Left cardiac atrium (tissue), 4 donors: ENCODE data around the gene RABEP2. TPM values are rescaled to one million over a fixed set of nuclear protein-coding genes. Genes with fewer than 3 reads are reported as not detected.
A peak's percentile ranks its signal among the peaks of the same experiment; 100 is the strongest.
"Not testable (repeated sequence)": the region's sequence is repeated elsewhere in the genome, so short reads cannot be mapped to it uniquely, and the experiment has no call there.

Experiments
- ATAC-seq, 2 donors: fragments of 200-7000 bp; cut with Tn5 transposase; one replicate each; pipeline ENCODE4 v1.9.1; 2020; ENCODE audit warnings: mild to moderate bottlenecking in 2 of 2, moderate library complexity in 2 of 2
- DNase-seq: peaks from one replicate; pipeline ENCODE4 v3.0.0-alpha.2; 2020
- intact Hi-C, 2 donors: fragments of 100-400 bp; cut with DNase I; formaldehyde crosslinking; loops; one replicate each; pipeline versions ENCODE4 v1.14.1 to v1.15.1; 2022 to 2023
- total RNA-seq, 2 donors: library from RNA; stranded (reverse); fragmentation: NEBNext Ultra II Directional; extraction: Animal tissue kit (Norgen Biotek cat#: 25700); gene quantifications; one replicate each; pipeline ENCODE4 v1.2.1, GENCODE V29; 2021
- donor health status: DM: no; HTN: yes; CAD: no.
- donor health status: DM: no; HTN: yes; CAD: no; lungs with severe emphysema.
- donor health status: DM: yes; HTN: yes; CAD: no.
- donor health status: Dilated cardiomyopathy.

RABEP2 gene
- total RNA-seq, 2 donors from 2014 or later: 14.7 to 21.0 TPM

GRCh38 chr16:28935924-28936783 lies 11.1 kb upstream of the RABEP2 start:
- intact Hi-C loops: no loop called here

GRCh38 chr16:28935346-28935745 lies 10.3 kb upstream of the RABEP2 start:
- DNase-seq (no peak), ATAC-seq (no peak)
- intact Hi-C loops: no loop called here

More at GRCh38 chr16:28935924-28936783, 11.1 kb upstream of the RABEP2 start:
- DNase-seq (peak; percentile 86), ATAC-seq (peak; percentile 94 to 99)

GRCh38 chr16:28933171-28933570 lies 8.1 kb upstream of the RABEP2 start:
- intact Hi-C loops: no loop called here
- no peak for DNase-seq

GRCh38 chr16:28932339-28933141 lies 7.5 kb upstream of the RABEP2 start:
- ATAC-seq (no peak), DNase-seq (no peak)
- intact Hi-C loops: no loop called here

More at GRCh38 chr16:28933171-28933570, 8.1 kb upstream of the RABEP2 start:
- ATAC-seq: no peak

GRCh38 chr16:28931801-28932225 lies 6.8 kb upstream of the RABEP2 start, which contains the start of gene CD19:
Gene CD19, plus strand, starts transcription at chr16:28931971. Its CDS starts 30 bp downstream, at chr16:28932001.
- intact Hi-C loops: no loop called here
- DNase-seq: no peak
- no peak for ATAC-seq

- ATAC-seq: no peak
- intact Hi-C loops: no loop called here
These were observed 5.6 kb upstream of the RABEP2 start for GRCh38 chr16:28930652-28931051.

GRCh38 chr16:28930203-28930602 lies 5.2 kb upstream of the RABEP2 start:
- DNase-seq (no peak), ATAC-seq (no peak)
- intact Hi-C loops: no loop called here

More at GRCh38 chr16:28930652-28931051, 5.6 kb upstream of the RABEP2 start:
- DNase-seq: no peak

GRCh38 chr16:28927815-28928214 lies 2.8 kb upstream of the RABEP2 start:
- ATAC-seq: no peak
- intact Hi-C loops: no loop called here
- no peak for DNase-seq

GRCh38 chr16:28926284-28926683 lies 1.2 kb upstream of the RABEP2 start:
- DNase-seq, intact Hi-C loops, ATAC-seq: not testable (repeated sequence)

GRCh38 chr16:28925386-28926228 lies 569 bp upstream of the RABEP2 start:
- DNase-seq: peak; percentile 88
- ATAC-seq: peak; percentile 62 to 77
- intact Hi-C loops: no loop called here

- no peak for DNase-seq
- intact Hi-C loops: no loop called here
- ATAC-seq: no peak
These were observed 658 bp downstream of the RABEP2 start for GRCh38 chr16:28924399-28924761.

- DNase-seq (no peak), ATAC-seq (no peak)
- intact Hi-C loops: no loop called here
These were observed 1.2 kb downstream of the RABEP2 start for GRCh38 chr16:28923652-28924398.

- intact Hi-C loops: no loop called here
- ATAC-seq (no peak), DNase-seq (no peak)
These were observed 1.8 kb downstream of the RABEP2 start for GRCh38 chr16:28923231-28923587.

- intact Hi-C loops: no loop called here
- ATAC-seq (no peak), DNase-seq (no peak)
These were observed 6.3 kb downstream of the RABEP2 start for GRCh38 chr16:28918698-28919097.

GRCh38 chr16:28917095-28917494 lies 7.9 kb downstream of the RABEP2 start:
- DNase-seq (no peak), ATAC-seq (no peak)

GRCh38 chr16:28915181-28915580 lies 9.9 kb downstream of the RABEP2 start:
- DNase-seq (no peak), ATAC-seq (no peak)
- intact Hi-C loops: no loop called here

More at GRCh38 chr16:28917095-28917494, 7.9 kb downstream of the RABEP2 start:
- intact Hi-C loops: no loop called here

GRCh38 chr16:28913946-28914724 lies 10.9 kb downstream of the RABEP2 start:
- intact Hi-C loops: no loop called here
- ATAC-seq: no peak
- DNase-seq: no peak

- DNase-seq (no peak), ATAC-seq (no peak)
- intact Hi-C loops: no loop called here
These were observed 12.5 kb downstream of the RABEP2 start for GRCh38 chr16:28912558-28912957.
